Stimulated activated CD8-positive, alpha-beta memory T cell treated with anti-CD3 and anti-CD28 coated beads, Interleukin-4, amount 100 ng/mL, for 1 hour (primary cell): ENCODE data around the gene GREB1.

ENCODE experiments used
- DNase-seq, 2 donors: peaks; one replicate each; pipeline ENCODE4 v3.0.0-alpha.2; 2020; ENCODE audit warnings: low read depth in 2 of 2, low spot score in 1 of 2

The GREB1 gene

DNA sequence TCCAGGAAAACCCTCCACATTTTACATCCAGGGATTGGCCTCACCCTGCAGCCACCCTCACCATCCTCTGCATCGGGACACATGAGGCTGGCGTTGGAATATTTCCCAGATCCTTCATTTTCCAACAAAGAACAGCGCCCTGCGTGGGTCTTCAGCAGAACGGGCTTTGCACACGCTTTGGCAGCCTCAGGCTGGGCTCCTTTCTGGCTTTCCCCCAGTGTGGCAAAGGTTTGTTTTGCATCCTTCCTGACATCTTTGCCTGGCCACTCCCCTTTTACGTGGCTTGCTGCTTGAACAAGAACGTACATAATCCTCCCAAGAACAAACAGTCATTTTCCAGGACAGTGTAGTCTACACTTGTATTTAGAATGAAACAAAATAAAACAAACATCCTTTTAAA is 25.6 kb upstream of the GREB1 start:
- no peak for DNase-seq

GRCh38 chr2:11509657-11510360 is 24.0 kb upstream of the GREB1 start:
- no peak for DNase-seq

DNA sequence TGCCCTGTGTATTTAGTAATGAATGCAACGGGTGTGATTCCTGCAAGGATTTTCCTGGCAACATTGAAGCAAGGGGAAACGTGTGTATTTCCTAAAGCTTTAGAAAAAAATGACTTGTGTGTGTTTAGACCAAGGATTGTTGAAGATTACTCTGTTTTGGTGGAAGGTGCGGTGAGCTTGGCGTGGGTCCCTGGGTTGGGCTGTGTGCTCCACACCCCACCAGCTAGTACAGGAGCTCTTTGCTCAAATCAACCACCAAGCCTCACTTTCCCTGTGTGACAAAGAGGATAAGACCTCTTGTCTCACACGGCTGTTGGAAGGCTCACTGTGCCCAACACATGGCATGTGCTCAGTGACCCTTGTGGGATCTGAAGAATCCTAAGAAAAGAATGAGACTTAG is 21.4 kb upstream of the GREB1 start:
- no peak for DNase-seq

- DNase-seq: no peak
These were observed 20.5 kb upstream of the GREB1 start for GRCh38 chr2:11513319-11513718.

GRCh38 chr2:11514081-11514730 is 19.6 kb upstream of the GREB1 start:
- no peak for DNase-seq

DNA sequence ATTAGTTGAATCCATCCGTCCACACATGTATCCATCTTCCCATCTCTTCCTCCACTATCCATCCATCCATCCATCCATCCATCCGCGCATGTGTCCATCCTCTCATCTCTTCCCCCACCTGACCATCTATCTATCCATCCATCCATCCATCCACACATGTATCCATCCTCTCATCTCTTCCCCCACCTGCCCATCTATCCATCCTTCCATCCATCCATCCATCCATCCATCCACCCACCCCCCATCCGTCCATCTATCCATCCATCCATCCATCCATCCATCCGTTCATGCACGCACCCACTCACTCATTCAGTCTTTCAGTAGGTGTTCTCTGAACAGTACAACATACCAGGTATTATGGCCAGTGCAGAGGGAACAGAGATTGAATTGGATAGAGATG is 18.9 kb upstream of the GREB1 start:
- no peak for DNase-seq

GRCh38 chr2:11515490-11515981 is 18.3 kb upstream of the GREB1 start:
- DNase-seq: no peak

DNA sequence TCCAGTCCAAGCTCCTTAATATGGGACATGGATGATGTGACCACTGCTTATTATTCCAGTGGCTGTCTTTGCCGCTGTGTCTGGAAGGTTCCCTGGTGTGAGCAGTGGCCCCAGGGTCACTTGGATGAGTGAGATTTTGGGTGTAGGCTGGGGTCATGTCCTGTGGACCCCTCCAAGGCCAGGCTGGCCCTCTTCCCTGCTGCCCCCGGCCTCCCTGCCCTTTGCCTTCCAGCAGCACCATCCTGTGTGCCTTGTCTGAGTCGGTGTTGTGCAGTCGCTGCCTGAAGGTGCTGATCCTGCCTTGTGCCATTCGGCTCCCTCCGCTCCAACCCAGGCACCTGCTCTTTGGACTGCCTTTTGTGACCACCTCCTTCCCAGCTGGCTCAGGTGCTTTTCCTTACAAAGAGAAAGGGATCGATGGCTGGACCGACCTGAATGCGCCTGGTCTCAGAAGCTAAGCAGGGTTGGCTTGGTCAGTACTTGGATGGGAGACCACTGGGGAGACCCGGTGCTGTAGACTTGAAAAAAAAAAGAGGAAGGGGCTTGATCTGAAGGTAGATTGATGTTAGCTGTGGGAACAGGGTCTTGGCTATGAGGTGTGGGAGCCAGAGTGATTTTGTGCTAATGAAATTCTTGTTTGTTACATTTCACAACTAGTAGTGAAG is 16.7 kb upstream of the GREB1 start:
- DNase-seq: no peak

GRCh38 chr2:11517906-11518305 is 15.9 kb upstream of the GREB1 start:
- no peak for DNase-seq

- no peak for DNase-seq
These were observed 13.7 kb upstream of the GREB1 start for GRCh38 chr2:11520092-11520693.

DNA sequence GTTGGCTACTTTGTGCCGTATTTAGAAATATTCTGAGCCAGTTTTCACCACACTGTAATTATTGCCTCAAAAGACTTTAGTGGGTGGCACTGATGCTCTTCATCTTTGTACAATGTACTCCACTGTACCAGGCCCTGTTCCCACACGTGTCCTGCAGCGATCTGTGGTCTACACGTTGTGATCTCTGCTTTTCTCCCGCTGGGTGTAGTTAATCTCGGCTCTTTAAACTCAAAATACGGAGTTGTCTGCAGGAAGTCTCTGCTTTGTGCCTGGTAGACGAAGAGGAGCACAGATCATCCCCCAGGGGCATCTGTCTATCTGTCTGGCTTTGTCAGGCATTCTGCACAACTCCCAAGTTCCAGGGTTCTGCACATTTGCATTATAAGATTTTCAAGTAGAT is 12.1 kb upstream of the GREB1 start:
- no peak for DNase-seq

- DNase-seq: no peak
These were observed 9.4 kb upstream of the GREB1 start for GRCh38 chr2:11524470-11524869.

- DNase-seq: no peak
These were observed 8.1 kb upstream of the GREB1 start for GRCh38 chr2:11525762-11526161.

GRCh38 chr2:11527001-11527400 is 6.8 kb upstream of the GREB1 start:
- DNase-seq: no peak

- DNase-seq: no peak
These were observed 5.6 kb upstream of the GREB1 start for GRCh38 chr2:11528228-11528627.

- no peak for DNase-seq
These were observed 2.9 kb upstream of the GREB1 start for GRCh38 chr2:11530864-11531465.

GRCh38 chr2:11532416-11533055 is 1.3 kb upstream of the GREB1 start:
- no peak for DNase-seq

DNA sequence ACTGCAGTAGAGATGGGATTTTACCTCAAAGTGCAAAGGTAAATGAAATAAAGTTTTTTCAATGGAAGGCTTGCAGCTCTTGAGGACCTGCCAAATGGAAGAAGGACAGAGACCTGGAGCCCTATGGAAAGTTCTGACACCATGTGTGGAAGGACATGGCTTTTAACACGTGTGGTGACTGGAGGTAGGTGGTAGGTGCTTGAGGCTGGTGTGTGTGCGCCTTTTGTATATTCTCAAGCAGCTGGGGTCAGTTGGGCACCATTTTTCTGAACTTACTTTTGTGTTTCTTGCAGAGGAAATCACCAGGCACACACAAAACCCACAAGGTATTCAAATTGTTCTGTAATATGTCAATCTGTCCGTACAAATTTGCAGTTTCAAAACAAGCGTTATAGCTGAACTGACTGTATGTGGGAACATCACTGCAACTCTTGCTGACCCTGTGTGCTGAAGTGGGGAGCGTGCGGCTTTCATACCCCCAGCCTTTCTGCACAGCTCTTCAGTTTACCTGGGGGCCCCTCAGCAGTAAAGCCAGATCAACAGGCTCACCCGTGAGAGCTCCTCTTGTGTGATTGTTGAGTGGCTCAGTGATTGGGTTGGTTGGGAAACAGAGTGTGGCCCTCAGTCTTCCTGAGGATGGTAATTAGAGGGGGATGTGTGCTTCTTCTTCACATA is 363 bp downstream of the GREB1 start:
- DNase-seq: no peak

DNA sequence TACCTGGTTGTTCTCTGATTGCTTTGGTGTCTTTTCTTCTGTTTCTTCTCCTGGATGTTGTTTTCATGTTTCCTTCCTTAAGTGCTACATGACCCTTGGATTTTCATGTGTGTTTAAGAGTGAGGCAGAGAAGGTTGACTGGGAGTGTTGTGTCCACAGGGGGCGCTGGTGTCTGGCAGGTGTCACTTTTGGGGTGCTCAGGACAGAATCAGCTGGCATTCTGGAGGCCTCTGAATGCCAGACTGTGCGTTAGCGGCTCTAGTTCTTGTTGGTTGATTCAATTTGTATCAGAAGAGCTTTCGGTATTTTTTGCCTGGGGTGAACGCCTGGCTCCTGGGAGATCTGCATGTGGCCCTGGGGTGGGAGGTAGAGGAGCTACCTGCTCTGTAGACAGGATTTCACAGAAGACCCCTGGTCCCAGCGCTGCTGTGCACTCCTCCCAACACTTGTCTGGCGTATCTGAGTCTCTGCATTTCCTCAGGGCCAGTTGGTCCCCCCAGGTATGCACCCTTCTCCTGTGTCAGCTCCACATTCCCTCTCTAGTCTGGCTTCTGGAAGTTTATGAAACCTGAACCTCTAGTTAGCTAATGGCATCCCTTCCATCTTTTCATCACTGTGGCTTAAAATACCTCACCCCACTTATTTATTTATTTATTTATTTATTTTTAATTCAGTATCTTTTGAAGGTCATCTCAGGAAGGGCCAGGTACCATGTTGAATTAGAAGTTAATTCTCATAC is 1.1 kb downstream of the GREB1 start:
- no peak for DNase-seq

DNA sequence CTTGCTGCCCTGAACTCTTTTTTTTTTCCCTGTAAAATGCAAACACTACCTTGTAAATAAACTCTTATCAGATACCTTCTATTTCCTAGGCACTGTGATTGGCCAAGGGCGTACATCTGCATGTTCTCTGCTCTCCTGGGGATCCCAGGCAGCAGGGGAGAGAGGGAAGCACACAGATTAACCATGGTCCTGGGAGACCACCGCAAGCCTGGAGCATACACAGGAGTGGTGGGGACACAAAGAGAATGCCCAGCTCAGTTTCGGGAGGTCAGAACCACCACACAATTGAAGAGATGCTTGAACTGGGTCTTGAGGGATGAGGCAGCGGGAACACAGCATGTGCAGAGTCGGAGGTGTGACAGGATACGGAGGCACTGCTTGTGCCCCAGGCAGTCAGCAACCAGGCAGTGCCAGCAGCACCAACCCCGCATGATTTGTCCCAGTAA is 2.1 kb downstream of the GREB1 start:
- DNase-seq: no peak
